CD4-positive, alpha-beta T cell (primary cell): ENCODE data around the gene ANKZF1. TPM values are rescaled to one million over a fixed set of nuclear protein-coding genes. Genes with fewer than 3 reads are reported as not detected.

Experiments used
- ATAC-seq: fragments of 200-7000 bp; cut with Tn5 transposase; one replicate; pipeline ENCODE4 v1.10.0; 2022; ENCODE audit warnings: mild to moderate bottlenecking; ENCODE audit not compliant: poor library complexity
- CTCF ChIA-PET: fragments of 350-600 bp; sonication (Branson Sonifier 250); formaldehyde crosslinking; loops from one replicate; lab custom pipeline; 2021; ENCODE audit warnings: antibody characterized with exemption, inconsistent platforms; lab: Charles Lee
- POLR2A ChIA-PET: fragments of 350-600 bp; sonication (Branson Sonifier 250); formaldehyde crosslinking; loops from one replicate; lab custom pipeline; 2021; ENCODE audit warnings: antibody characterized with exemption, inconsistent platforms; lab: Charles Lee
- DNase-seq, 14 experiments: peaks; one replicate each; pipeline ENCODE4 v3.0.0-alpha.2; 2013 to 2020; ENCODE audit warnings: mixed read lengths in 2 of 14
- H3K27ac ChIP-seq, 2 donors: one replicate each; pipeline versions ENCODE4 v1.5.1 to v1.7.0; 2013; ENCODE audit warnings: low read length in 2 of 2, low read depth in 1 of 2, mild to moderate bottlenecking in 1 of 2
- H3K27me3 ChIP-seq, 2 experiments: 1 replicate in 1 of 2; 2 replicates in 1 of 2; pipeline versions ENCODE4 v1.6.1 to v1.7.0; 2013; ENCODE audit warnings: low read length in 2 of 2, control low read depth in 1 of 2, mild to moderate bottlenecking in 1 of 2, moderate library complexity in 1 of 2; ENCODE audit not compliant: insufficient read depth in 2 of 2, control insufficient read depth in 1 of 2
- H3K36me3 ChIP-seq: one replicate; pipeline ENCODE4 v1.6.1; 2013; ENCODE audit warnings: low read length, control low read depth; ENCODE audit not compliant: insufficient read depth
- H3K4me1 ChIP-seq: one replicate; pipeline ENCODE4 v1.6.1; 2013; ENCODE audit warnings: low read length, control low read depth; ENCODE audit not compliant: insufficient read depth
- H3K4me3 ChIP-seq: one replicate; pipeline ENCODE4 v1.5.1; 2013; ENCODE audit warnings: mild to moderate bottlenecking, low read length, moderate library complexity
- H3K9me3 ChIP-seq, 2 experiments: 1 replicate in 1 of 2; 2 replicates in 1 of 2; pipeline versions ENCODE4 v1.6.1 to v1.7.0; 2013; ENCODE audit warnings: low read length in 2 of 2, mild to moderate bottlenecking in 2 of 2, control low read depth in 1 of 2, moderate library complexity in 1 of 2; ENCODE audit not compliant: control insufficient read depth in 1 of 2, insufficient read depth in 1 of 2
- H3K27ac Mint-ChIP-seq: one replicate; pipeline ENCODE4 v1.8.0; 2020; ENCODE audit warnings: mixed read lengths
- H3K27me3 Mint-ChIP-seq: one replicate; pipeline ENCODE4 v1.8.0; 2021; ENCODE audit warnings: mixed read lengths
- H3K36me3 Mint-ChIP-seq: one replicate; pipeline ENCODE4 v1.8.0; 2021; ENCODE audit warnings: low read depth, mixed read lengths
- H3K4me1 Mint-ChIP-seq: one replicate; pipeline ENCODE4 v1.8.0; 2021; ENCODE audit warnings: low read depth, mixed read lengths
- H3K4me3 Mint-ChIP-seq: one replicate; pipeline ENCODE4 v1.8.0; 2020; ENCODE audit warnings: mild to moderate bottlenecking, mixed read lengths
- H3K9me3 Mint-ChIP-seq: one replicate; pipeline ENCODE4 v1.8.0; 2020; ENCODE audit warnings: mixed read lengths
- CTCF ChIP-seq: fragments of 200-600 bp; IDR thresholded peaks from one replicate; pipeline ENCODE4 v1.8.0; 2022; ENCODE audit warnings: antibody characterized with exemption, mild to moderate bottlenecking
- intact Hi-C, 2 experiments: fragments of 100-400 bp; cut with DNase I in 1 of 2; cut with micrococcal nuclease in 1 of 2; formaldehyde crosslinking; loops; one replicate each; pipeline versions ENCODE4 v1.15.1 to v1.9.0; 2023 to 2025; cut with DNase I, micrococcal nuclease
- total RNA-seq, 174 experiments: library from RNA in 2 of 174; stranded (reverse) in 2 of 174; gene quantifications; one replicate each; pipeline ENCODE4 v1.2.3 and lab custom pipeline; 2021 to 2026

ANKZF1 gene
- total RNA-seq, 2 experiments from 2014 or later, result 128 to 135 TPM

- no peak overlapping the region for H3K4me3 Mint-ChIP-seq
- no peak overlapping the region for H3K27ac ChIP-seq
- peaks cover 0 to 2% of the 10 kb centered on the region in 2 experiments for H3K27me3 ChIP-seq
- H3K4me1 Mint-ChIP-seq, result no peaks in the 10 kb centered on the region
- no peaks in the 10 kb centered on the region for H3K9me3 ChIP-seq
- intact Hi-C loops, result no loop called here
- no peaks in the 10 kb centered on the region for H3K9me3 Mint-ChIP-seq
- POLR2A ChIA-PET, result interaction anchor here (1.3 kb wide), 1 partner anchor 10 kb away, joined by 5 read pairs; the partner anchor contains the start of gene DNAJB2
- no peak overlapping the region for H3K4me3 ChIP-seq
- no peak for ATAC-seq
- no peaks in the 10 kb centered on the region for H3K36me3 ChIP-seq
- H3K27ac Mint-ChIP-seq, result no peak overlapping the region
- H3K27me3 Mint-ChIP-seq, result no peaks in the 10 kb centered on the region
- DNase-seq, result no peak
- no peak for TF ChIP-seq CTCF
- CTCF ChIA-PET, result no interaction called here
- H3K36me3 Mint-ChIP-seq, result no peaks in the 10 kb centered on the region
- H3K4me1 ChIP-seq, result no peaks in the 10 kb centered on the region
Observed at GRCh38 chr2:219269362-219270054, 39.9 kb downstream of the ANKZF1 start.

GRCh38 chr2:219270055-219270372 lies 40.4 kb downstream of the ANKZF1 start:
- Histone ChIP-seq H3K9me3 (no peaks in the 10 kb centered on the region), H3K36me3 (no peaks in the 10 kb centered on the region), H3K27ac (no peak overlapping the region), H3K4me1 (no peaks in the 10 kb centered on the region), H3K27me3 (peaks cover 0 to 2% of the 10 kb centered on the region in 2 experiments), H3K4me3 (no peak overlapping the region)
- H3K4me3 Mint-ChIP-seq, result no peak overlapping the region
- no peaks in the 10 kb centered on the region for H3K27me3 Mint-ChIP-seq
- no peak for TF ChIP-seq CTCF
- no peak for DNase-seq
- intact Hi-C loops, result no loop called here
- no peak overlapping the region for H3K27ac Mint-ChIP-seq
- no peaks in the 10 kb centered on the region for H3K36me3 Mint-ChIP-seq
- no peaks in the 10 kb centered on the region for H3K9me3 Mint-ChIP-seq
- POLR2A ChIA-PET, result interaction anchor here (1.3 kb wide), 1 partner anchor 9 kb away, joined by 5 read pairs; the partner anchor contains the start of gene DNAJB2
- no peak for ATAC-seq
- CTCF ChIA-PET, result no interaction called here
- H3K4me1 Mint-ChIP-seq, result no peaks in the 10 kb centered on the region

- TF ChIP-seq CTCF, result no peak
- Mint-ChIP-seq H3K27me3 (no peaks in the 10 kb centered on the region), H3K36me3 (no peaks in the 10 kb centered on the region), H3K9me3 (no peaks in the 10 kb centered on the region), H3K27ac (no peak overlapping the region), H3K4me1 (no peaks in the 10 kb centered on the region), H3K4me3 (no peak overlapping the region)
- no peak overlapping the region for H3K27ac ChIP-seq
- H3K9me3 ChIP-seq, result no peaks in the 10 kb centered on the region
- ChIA-PET CTCF (interaction anchor here (0.6 to 1.2 kb wide), 2 partner anchors 13 to 24 kb away, joined by 3 to 5 read pairs; no protein-coding TSS in a partner anchor), POLR2A (no interaction called here)
- peaks cover 0 to 2% of the 10 kb centered on the region in 2 experiments for H3K27me3 ChIP-seq
- no peaks in the 10 kb centered on the region for H3K4me1 ChIP-seq
- no peak overlapping the region for H3K4me3 ChIP-seq
- intact Hi-C loops, result no loop called here
- no peaks in the 10 kb centered on the region for H3K36me3 ChIP-seq
- ATAC-seq, result no peak
- no peak for DNase-seq
Observed at GRCh38 chr2:219271021-219271420, 41.4 kb downstream of the ANKZF1 start.
